ENCODE results near the gene PPP1R26.

GRCh38 chr9:135482015-135482754 lies 2.6 kb downstream of the PPP1R26 start:
- TF ChIP-seq MAX (IDR thresholded peaks at IDR 0.05): no peak
- TF ChIP-seq POLR2AphosphoS5 (IDR thresholded peaks at IDR 0.05; ENCODE audit: low read depth, low read length): no peak
- no peak for TF ChIP-seq SETDB1 (CRISPR knock-in tag; IDR thresholded peaks at IDR 0.05; ENCODE audit: borderline replicate concordance)
- no peak for TF ChIP-seq CTCF (CRISPR knock-in tag; IDR thresholded peaks at IDR 0.05)
- no peak for TF ChIP-seq JUN (CRISPR knock-in tag; IDR thresholded peaks at IDR 0.05)
- TF ChIP-seq HDAC2 (CRISPR knock-in tag; IDR thresholded peaks at IDR 0.05): no peak
- TF ChIP-seq ARNT2 (CRISPR knock-in tag; IDR thresholded peaks at IDR 0.05; ENCODE audit: low read depth): no peak
- TF ChIP-seq ZBTB21 (CRISPR knock-in tag; IDR thresholded peaks at IDR 0.05): no peak
- no peak for TF ChIP-seq GPBP1L1 (CRISPR knock-in tag; IDR thresholded peaks at IDR 0.05)
- no peak for TF ChIP-seq ZNF407 (CRISPR knock-in tag; IDR thresholded peaks at IDR 0.05; ENCODE audit: not compliant biosample characterization)
- TF ChIP-seq ZNF335 (CRISPR knock-in tag; IDR thresholded peaks at IDR 0.05): no peak
- TF ChIP-seq REST (IDR thresholded peaks at IDR 0.05; ENCODE audit: borderline replicate concordance in 1 of 2, low read depth in 1 of 2, low read length in 2 of 2): no peak
- no peak for TF ChIP-seq MAFG (CRISPR knock-in tag; IDR thresholded peaks at IDR 0.05)
- TF ChIP-seq CEBPB (IDR thresholded peaks at IDR 0.05; ENCODE audit: borderline replicate concordance, low read depth, low read length): no peak

Measured in HepG2 (cell line).